Right lobe of liver (tissue), 6 donors: ENCODE data around the gene FBXO3. TPM values are rescaled to one million over a fixed set of nuclear protein-coding genes. Genes with fewer than 3 reads are reported as not detected.

Experiments
- ATAC-seq, 4 donors: fragments of 200-7000 bp; cut with Tn5 transposase; one replicate each; pipeline ENCODE4 v1.9.1; 2020; ENCODE audit warnings: mild to moderate bottlenecking in 4 of 4, moderate library complexity in 4 of 4
- DNase-seq, 3 donors: peaks; one replicate each; pipeline ENCODE4 v3.0.0-alpha.2; 2020
- H3K27ac ChIP-seq, 3 donors: fragments of 200-600 bp; one replicate each; pipeline ENCODE4 v1.8.0; 2022
- H3K27me3 ChIP-seq, 2 donors: fragments of 200-600 bp; one replicate each; pipeline ENCODE4 v1.8.0; 2022
- H3K36me3 ChIP-seq, 4 donors: fragments of 200-600 bp; sonication (generic) in 1 of 4; one replicate each; pipeline versions ENCODE4 v1.5.1 to v1.8.0; 2017 to 2022; ENCODE audit warnings: control low read depth in 1 of 4
- H3K4me1 ChIP-seq, 4 donors: fragments of 200-600 bp; sonication (generic) in 1 of 4; one replicate each; pipeline versions ENCODE4 v1.5.1 to v1.8.0; 2017 to 2022; ENCODE audit warnings: control low read depth in 1 of 4
- H3K4me3 ChIP-seq, 3 donors: fragments of 200-600 bp; one replicate each; pipeline ENCODE4 v1.8.0; 2022
- H3K9me3 ChIP-seq, 4 donors: fragments of 200-600 bp; sonication (generic) in 1 of 4; one replicate each; pipeline versions ENCODE4 v1.5.1 to v1.8.0; 2017 to 2022; ENCODE audit warnings: control low read depth in 1 of 4
- POLR2A ChIP-seq: fragments of 450-650 bp; IDR thresholded peaks from one replicate; pipeline ENCODE4 v1.6.1; 2017; ENCODE audit warnings: antibody characterized with exemption, mild to moderate bottlenecking
- WGBS: methylation state at CpG from one replicate; pipeline ENCODE4 v1.1.6; 2018; ENCODE audit warnings: low coverage, low lambda C conversion rate; ENCODE audit not compliant: insufficient coverage; ENCODE audit errors: missing lambda C conversion rate; 5-methylcytosine and 5-hydroxymethylcytosine counted together
- intact Hi-C, 2 donors: fragments of 100-400 bp; cut with DNase I; formaldehyde crosslinking; loops; one replicate each; pipeline versions ENCODE4 v1.11.2 to v1.14.1; 2022
- total RNA-seq, 6 experiments: library from RNA; depleted of rRNA in 2 of 6; stranded (reverse); fragments of >200 nt in 2 of 6; fragmentation: NEBNext Ultra II Directional in 3 of 6; extraction: Animal tissue kit (Norgen Biotek cat#: 25700) in 3 of 6; gene quantifications; one replicate each; pipeline versions ENCODE4 v1.1.0 to v1.2.4, GENCODE V29; 2016 to 2023
- TF ChIP-seq, protein P1 (sequence below), 4 donors: fragments of 200-600 bp in 3 of 4; fragments of 450-650 bp in 1 of 4; IDR thresholded peaks; one replicate each; pipeline versions ENCODE4 v1.5.1 to v1.8.0; 2016 to 2022; ENCODE audit warnings: antibody characterized with exemption in 4 of 4, mild to moderate bottlenecking in 2 of 4
- donor health status: DM: no; HTN: yes; CAD: no.
- donor health status: DM: no; HTN: no; CAD: no.
- donor health status: DM: no; HTN: no; CAD: no.
- donor health status: DM: no; HTN: yes; CAD: no.
- donor health status: DM: no; HTN: yes; CAD: no.

FBXO3 gene
- total RNA-seq, 6 experiments from 2014 or later, result 18.3 to 28.7 (median 20.8) TPM

DNA sequence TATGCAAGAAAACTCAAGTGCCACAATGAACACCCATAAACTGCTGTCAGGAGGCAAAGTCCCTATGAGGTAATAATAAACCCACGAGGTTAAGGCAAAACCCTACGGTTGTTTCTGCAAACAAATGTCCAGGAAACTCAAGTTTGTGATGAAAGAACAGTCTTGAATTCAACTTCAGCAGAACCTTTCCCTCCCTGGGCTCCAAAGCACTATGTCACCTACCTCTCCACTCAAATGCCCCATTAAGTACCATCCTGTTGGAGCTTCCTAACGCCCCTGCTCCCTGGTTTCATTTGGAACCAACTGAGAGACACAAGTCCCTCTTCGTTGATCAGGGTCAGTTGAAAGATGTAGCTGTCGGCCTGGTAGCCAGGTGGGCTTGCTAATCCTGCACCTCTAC is 71.1 kb downstream of the FBXO3 start:
- H3K4me1 ChIP-seq, result peaks cover 0 to 77% (median 12%) of the 10 kb centered on the region in 4 donors
- ATAC-seq (no peak), DNase-seq (no peak)
- H3K36me3 ChIP-seq, result no peaks in the 10 kb centered on the region
- no peaks in the 10 kb centered on the region for H3K27me3 ChIP-seq
- H3K9me3 ChIP-seq, result no peaks in the 10 kb centered on the region
- H3K4me3 ChIP-seq, result no peak overlapping the region
- WGBS, result 45% methylated on average over 5 of the region's 5 CpGs
- TF ChIP-seq POLR2A, result no peak
- TF ChIP-seq, protein P1, sequence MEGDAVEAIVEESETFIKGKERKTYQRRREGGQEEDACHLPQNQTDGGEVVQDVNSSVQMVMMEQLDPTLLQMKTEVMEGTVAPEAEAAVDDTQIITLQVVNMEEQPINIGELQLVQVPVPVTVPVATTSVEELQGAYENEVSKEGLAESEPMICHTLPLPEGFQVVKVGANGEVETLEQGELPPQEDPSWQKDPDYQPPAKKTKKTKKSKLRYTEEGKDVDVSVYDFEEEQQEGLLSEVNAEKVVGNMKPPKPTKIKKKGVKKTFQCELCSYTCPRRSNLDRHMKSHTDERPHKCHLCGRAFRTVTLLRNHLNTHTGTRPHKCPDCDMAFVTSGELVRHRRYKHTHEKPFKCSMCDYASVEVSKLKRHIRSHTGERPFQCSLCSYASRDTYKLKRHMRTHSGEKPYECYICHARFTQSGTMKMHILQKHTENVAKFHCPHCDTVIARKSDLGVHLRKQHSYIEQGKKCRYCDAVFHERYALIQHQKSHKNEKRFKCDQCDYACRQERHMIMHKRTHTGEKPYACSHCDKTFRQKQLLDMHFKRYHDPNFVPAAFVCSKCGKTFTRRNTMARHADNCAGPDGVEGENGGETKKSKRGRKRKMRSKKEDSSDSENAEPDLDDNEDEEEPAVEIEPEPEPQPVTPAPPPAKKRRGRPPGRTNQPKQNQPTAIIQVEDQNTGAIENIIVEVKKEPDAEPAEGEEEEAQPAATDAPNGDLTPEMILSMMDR (IDR thresholded peaks at IDR 0.05), result no peak
- intact Hi-C loops, result no loop called here
- peak overlapping the region in 2 of 3 donors; percentile 67 to 69 for H3K27ac ChIP-seq

DNA sequence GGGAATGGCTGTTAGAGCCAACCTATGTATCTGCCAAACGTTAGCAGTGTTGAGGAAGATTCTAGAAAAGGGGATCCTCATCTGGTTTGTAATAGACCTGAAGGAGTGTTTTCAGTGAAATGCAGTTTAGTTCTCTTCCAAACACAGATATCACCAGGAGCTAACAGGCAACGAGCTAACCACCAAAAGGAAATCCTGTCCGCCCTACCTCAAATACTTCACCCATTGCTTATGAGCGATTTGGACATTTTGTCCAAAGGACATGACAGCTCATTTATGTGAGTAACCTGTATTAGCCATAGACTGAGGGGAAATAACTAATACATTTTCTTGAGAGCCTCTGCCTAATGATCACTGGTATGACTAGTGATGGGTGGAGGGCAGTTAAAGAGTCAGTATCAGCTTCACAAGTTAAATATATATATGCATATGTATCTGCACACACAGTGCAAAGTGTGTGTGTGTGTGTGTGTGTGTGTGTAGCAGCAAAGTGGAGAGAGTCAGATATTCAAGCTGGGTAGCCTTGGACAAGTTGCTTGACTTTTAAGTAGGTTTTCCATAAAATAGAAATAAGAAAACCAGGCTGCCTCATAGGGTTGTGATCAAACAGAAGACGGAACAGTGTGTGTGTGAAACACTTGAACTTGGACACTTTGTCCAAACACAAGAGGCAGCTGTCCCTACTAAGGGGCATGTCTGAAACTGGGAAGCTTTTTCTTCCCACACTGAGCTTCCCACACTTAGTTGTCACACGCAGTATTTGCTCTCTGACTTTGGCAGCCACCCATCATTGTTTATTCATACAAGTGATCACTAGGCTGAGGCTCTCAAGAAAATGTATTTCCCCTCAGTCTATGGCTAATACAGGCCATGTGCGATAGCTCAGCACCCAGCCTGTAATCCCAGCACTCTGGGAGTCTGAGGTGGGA is 72.8 kb downstream of the FBXO3 start:
- Histone ChIP-seq H3K36me3 (no peaks in the 10 kb centered on the region), H3K27ac (peak overlapping the region; percentile 20 to 69 (median 67)), H3K9me3 (no peaks in the 10 kb centered on the region), H3K4me1 (peaks cover 0 to 61% (median 12%) of the 10 kb centered on the region in 4 donors), H3K27me3 (no peaks in the 10 kb centered on the region), H3K4me3 (peak overlapping the region; percentile 22 to 64 (median 48))
- intact Hi-C loops, result no loop called here
- peak in 3 of 4 donors; percentile 0 to 15 (median 4) for ATAC-seq
- no peak for TF ChIP-seq POLR2A
- TF ChIP-seq, protein P1 (IDR thresholded peaks at IDR 0.05), result no peak
- no peak for DNase-seq
- 38% methylated on average over 7 of the region's 7 CpGs for WGBS

DNA sequence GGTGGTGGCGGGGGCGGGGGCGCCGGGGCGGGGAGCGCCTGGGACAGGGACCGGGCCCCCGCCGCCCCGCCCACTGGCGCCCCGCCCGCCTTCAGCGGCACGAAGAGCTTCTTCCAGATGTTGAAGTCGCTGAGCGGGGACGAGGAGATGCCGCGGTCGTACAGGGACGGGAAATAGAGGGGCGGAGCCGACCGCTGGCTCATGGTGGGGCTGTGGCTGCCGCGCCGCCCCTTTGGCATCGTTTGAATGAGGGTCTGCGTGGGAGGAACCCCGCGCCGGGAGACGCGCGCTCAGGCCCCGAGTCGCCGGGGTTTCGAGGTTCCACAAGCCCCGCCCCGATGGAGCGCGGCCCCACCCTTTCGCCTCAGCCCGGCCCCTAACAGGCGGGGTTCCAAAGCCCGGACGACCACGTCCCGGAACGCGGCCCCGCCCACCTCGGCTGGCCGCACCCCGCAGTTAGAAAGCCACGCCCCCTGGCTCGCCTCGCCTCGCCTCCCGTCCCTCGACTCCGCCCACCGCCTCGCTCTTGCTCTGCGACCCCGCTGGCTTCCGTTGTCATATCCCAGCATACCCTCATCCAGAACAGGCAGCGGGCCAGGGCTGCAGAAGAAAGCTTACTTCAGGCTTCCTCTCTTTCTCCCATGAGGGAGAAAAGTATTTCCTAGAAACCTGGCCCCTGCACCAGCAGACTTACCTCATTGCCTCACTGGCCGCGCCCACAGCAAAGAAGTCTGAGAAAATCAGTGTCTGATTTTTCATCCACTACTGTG is 73.6 kb downstream of the FBXO3 start, which contains the start of gene C11orf91:
Gene C11orf91 (minus strand): TSS at position 325 of the 770 bp plus-strand sequence. CDS start 86 bp downstream, at position 239.
- Histone ChIP-seq H3K4me3 (peak within 1 kb of the TSS; percentile 22 to 64 (median 48)), H3K36me3 (no peaks in the 10 kb centered on the region), H3K4me1 (peaks cover 0 to 55% (median 10%) of the 10 kb centered on the region in 4 donors), H3K9me3 (no peaks in the 10 kb centered on the region), H3K27ac (peak within 1 kb of the TSS; percentile 31 to 69 (median 67)), H3K27me3 (no peaks in the 10 kb centered on the region)
- TF ChIP-seq, protein P1 (IDR thresholded peaks at IDR 0.05), result no peak
- peak; percentile 66 for TF ChIP-seq POLR2A
- peak; percentile 81 to 95 (median 92) for ATAC-seq
- peak; percentile 97 to 99 (median 98) for DNase-seq
- intact Hi-C loops, result no loop called here
- WGBS, result 3% methylated on average over 4 of the region's 72 CpGs

DNA sequence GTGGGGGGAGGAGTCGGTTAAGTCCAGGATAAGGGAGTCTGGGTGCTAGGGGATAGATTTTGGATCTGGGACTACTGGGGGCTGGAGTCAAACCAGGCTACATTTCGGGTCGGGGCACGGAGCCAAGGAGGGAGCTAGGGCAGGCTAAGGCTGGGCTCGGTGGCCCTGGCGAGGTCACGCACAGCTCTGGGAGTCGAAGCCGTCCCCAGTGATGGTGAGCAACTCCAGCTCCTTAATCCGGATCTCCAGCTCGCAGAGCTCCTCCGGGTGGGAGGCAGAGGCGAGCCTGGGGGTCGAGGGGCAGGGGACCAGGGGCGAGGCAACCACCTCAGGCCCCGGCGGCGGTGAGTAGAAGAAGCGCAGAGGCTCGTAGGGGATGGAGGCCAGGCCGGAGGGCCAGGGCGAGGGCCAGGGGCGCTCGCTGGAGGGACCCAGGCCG is 74.2 kb downstream of the FBXO3 start:
- no peaks in the 10 kb centered on the region for H3K9me3 ChIP-seq
- no peaks in the 10 kb centered on the region for H3K27me3 ChIP-seq
- H3K36me3 ChIP-seq, result no peaks in the 10 kb centered on the region
- peak overlapping the region; percentile 31 to 69 (median 67) for H3K27ac ChIP-seq
- H3K4me3 ChIP-seq, result peak overlapping the region in 2 of 3 donors; percentile 48 to 64
- intact Hi-C loops, result no loop called here
- no peak for TF ChIP-seq POLR2A
- TF ChIP-seq, protein P1 (IDR thresholded peaks at IDR 0.05), result no peak
- 52% methylated on average over 12 of the region's 25 CpGs for WGBS
- DNase-seq (peak in 1 of 3 donors; percentile 51), ATAC-seq (no peak)
- peaks cover 0 to 53% (median 13%) of the 10 kb centered on the region in 4 donors for H3K4me1 ChIP-seq
